Lower lobe of right lung (tissue), 2 donors: ENCODE data around the gene VCL. TPM values are rescaled to one million over a fixed set of nuclear protein-coding genes. Genes with fewer than 3 reads are reported as not detected.
"Not testable (repeated sequence)": the region's sequence is repeated elsewhere in the genome, so short reads cannot be mapped to it uniquely, and the experiment has no call there.

Source experiments
- ATAC-seq, 2 donors: fragments of 200-7000 bp; cut with Tn5 transposase; one replicate each; pipeline ENCODE4 v1.9.1; 2020 to 2022; ENCODE audit warnings: mild to moderate bottlenecking in 2 of 2, moderate library complexity in 2 of 2
- DNase-seq: peaks from one replicate; pipeline ENCODE4 v3.0.0-alpha.2; 2020
- H3K27ac ChIP-seq: fragments of 200-600 bp; one replicate; pipeline ENCODE4 v1.8.0; 2022
- H3K27me3 ChIP-seq: fragments of 200-600 bp; one replicate; pipeline ENCODE4 v1.8.0; 2022; ENCODE audit warnings: low read depth
- H3K36me3 ChIP-seq: fragments of 200-600 bp; one replicate; pipeline ENCODE4 v1.8.0; 2022; ENCODE audit warnings: mild to moderate bottlenecking
- H3K4me1 ChIP-seq: fragments of 200-600 bp; one replicate; pipeline ENCODE4 v1.8.0; 2022
- H3K4me3 ChIP-seq: fragments of 200-600 bp; one replicate; pipeline ENCODE4 v1.8.0; 2022; ENCODE audit warnings: mild to moderate bottlenecking
- H3K9me3 ChIP-seq: fragments of 200-600 bp; one replicate; pipeline ENCODE4 v1.8.0; 2022
- CTCF ChIP-seq: fragments of 200-600 bp; IDR thresholded peaks from one replicate; pipeline ENCODE4 v1.8.0; 2022; ENCODE audit warnings: antibody characterized with exemption, mild to moderate bottlenecking
- intact Hi-C: fragments of 100-400 bp; cut with DNase I; formaldehyde crosslinking; loops from one replicate; pipeline ENCODE4 v1.11.0; 2022
- total RNA-seq: library from RNA; stranded (reverse); fragmentation: NEBNext Ultra II Directional; extraction: Animal tissue kit (Norgen Biotek cat#: 25700); gene quantifications from one replicate; pipeline ENCODE4 v1.2.1, GENCODE V29; 2021
- donor health status: DM: no; HTN: yes; CAD: no; lungs with severe emphysema.

Gene VCL
- total RNA-seq, 1 donor from 2014 or later: 106 TPM

- no peak overlapping the region for H3K27ac ChIP-seq
- DNase-seq (no peak), ATAC-seq (no peak)
- intact Hi-C loops: no loop called here
- no peak for TF ChIP-seq CTCF
- H3K27me3 ChIP-seq: no peaks in the 10 kb centered on the region
- H3K4me1 ChIP-seq: peaks cover 48% of the 10 kb centered on the region
- H3K4me3 ChIP-seq: no peak overlapping the region
- peaks cover 7% of the 10 kb centered on the region for H3K36me3 ChIP-seq
- no peaks in the 10 kb centered on the region for H3K9me3 ChIP-seq
Observed at GRCh38 chr10:74006269-74006668, 8.4 kb downstream of the VCL start.

- ATAC-seq (peak in 1 of 2 donors; percentile 20), DNase-seq (no peak)
- Histone ChIP-seq H3K9me3 (no peaks in the 10 kb centered on the region), H3K27me3 (no peaks in the 10 kb centered on the region), H3K27ac (no peak overlapping the region), H3K36me3 (peaks cover 7% of the 10 kb centered on the region), H3K4me3 (no peak overlapping the region), H3K4me1 (peaks cover 52% of the 10 kb centered on the region)
- no peak for TF ChIP-seq CTCF
- intact Hi-C loops: no loop called here
Observed at GRCh38 chr10:74008212-74008731, 10.4 kb downstream of the VCL start.

DNA sequence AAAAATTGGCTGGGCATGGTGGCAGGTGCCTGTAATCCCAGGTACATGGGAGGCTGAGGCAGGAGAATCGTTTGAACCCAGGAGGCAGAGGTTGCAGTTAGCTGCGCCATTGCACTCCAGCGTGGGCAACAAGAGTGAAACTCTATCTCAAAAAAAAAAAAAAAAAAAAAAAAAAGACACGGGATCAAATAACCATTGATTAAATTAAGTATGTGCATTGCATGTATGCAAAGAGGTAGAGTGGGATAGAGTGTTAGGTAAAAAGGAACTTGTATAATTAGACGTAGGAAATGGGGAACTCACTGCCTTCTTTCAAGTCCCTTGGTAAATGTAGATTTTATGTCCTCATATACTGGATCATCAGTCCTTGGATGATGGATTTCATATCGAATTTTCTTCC lies 13.1 kb downstream of the VCL start:
- H3K9me3 ChIP-seq: no peaks in the 10 kb centered on the region
- intact Hi-C loops: no loop called here
- H3K4me1 ChIP-seq: peaks cover 59% of the 10 kb centered on the region
- peaks cover 7% of the 10 kb centered on the region for H3K36me3 ChIP-seq
- no peak for TF ChIP-seq CTCF
- H3K27me3 ChIP-seq: no peaks in the 10 kb centered on the region
- peak overlapping the region; percentile 16 for H3K27ac ChIP-seq
- peak in 1 of 2 donors; percentile 7 for ATAC-seq
- H3K4me3 ChIP-seq: no peak overlapping the region
- DNase-seq: no peak

DNA sequence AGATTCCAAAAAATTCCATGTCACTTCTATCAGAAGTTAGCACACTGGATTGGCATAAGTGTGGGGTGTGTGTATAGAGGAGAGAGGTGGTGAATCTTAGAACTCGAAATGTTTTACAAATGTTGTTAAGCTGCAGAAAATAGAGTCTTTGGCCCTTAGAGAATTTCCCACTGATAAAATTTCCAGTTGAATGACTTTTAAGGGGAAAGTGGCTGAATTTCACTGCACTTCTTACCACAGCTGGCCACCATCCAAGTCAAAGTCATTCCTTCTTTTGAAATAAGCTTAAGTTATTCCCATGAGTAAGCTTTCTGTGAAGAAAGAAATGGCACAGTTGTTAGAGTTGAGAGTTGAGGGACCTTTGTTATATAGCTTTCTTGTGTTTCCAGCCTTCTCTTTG lies 13.9 kb downstream of the VCL start:
- peak overlapping the region; percentile 16 for H3K27ac ChIP-seq
- H3K27me3 ChIP-seq: no peaks in the 10 kb centered on the region
- H3K9me3 ChIP-seq: no peaks in the 10 kb centered on the region
- H3K4me1 ChIP-seq: peaks cover 59% of the 10 kb centered on the region
- ATAC-seq (peak in 1 of 2 donors; percentile 51), DNase-seq (no peak)
- no peak overlapping the region for H3K4me3 ChIP-seq
- intact Hi-C loops: no loop called here
- no peak for TF ChIP-seq CTCF
- peaks cover 6% of the 10 kb centered on the region for H3K36me3 ChIP-seq

DNA sequence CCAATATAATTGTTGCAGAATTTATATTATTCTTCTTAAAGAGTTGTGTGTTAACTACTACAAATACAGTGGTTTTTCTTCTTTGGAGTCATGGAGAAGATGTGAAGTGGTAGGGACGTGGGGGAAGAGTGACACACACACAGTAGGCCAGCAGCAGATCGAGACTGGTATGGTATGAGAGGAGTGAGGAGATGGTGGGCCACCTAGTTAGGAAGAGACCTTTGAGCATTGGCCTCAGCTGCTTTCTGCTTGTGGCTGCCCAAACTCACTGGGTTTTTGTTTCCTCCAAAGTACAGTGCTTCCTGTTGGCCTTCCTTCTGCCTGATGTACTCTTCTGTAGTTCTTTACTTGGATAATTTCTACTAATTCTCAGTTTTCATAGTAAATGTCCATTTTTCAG lies 14.6 kb downstream of the VCL start:
- no peak for ATAC-seq
- Histone ChIP-seq H3K36me3 (no peaks in the 10 kb centered on the region), H3K27me3 (no peaks in the 10 kb centered on the region), H3K4me3 (no peak overlapping the region), H3K4me1 (peaks cover 56% of the 10 kb centered on the region), H3K27ac (no peak overlapping the region), H3K9me3 (no peaks in the 10 kb centered on the region)
- no peak for TF ChIP-seq CTCF
- DNase-seq: no peak
- intact Hi-C loops: no loop called here

- Histone ChIP-seq H3K36me3 (no peaks in the 10 kb centered on the region), H3K27me3 (no peaks in the 10 kb centered on the region), H3K4me3 (no peak overlapping the region), H3K4me1 (peaks cover 54% of the 10 kb centered on the region), H3K27ac (no peak overlapping the region), H3K9me3 (no peaks in the 10 kb centered on the region)
- DNase-seq (no peak), ATAC-seq (no peak)
- intact Hi-C loops: no loop called here
- TF ChIP-seq CTCF: no peak
Observed at GRCh38 chr10:74013004-74013403, 15.1 kb downstream of the VCL start.

DNA sequence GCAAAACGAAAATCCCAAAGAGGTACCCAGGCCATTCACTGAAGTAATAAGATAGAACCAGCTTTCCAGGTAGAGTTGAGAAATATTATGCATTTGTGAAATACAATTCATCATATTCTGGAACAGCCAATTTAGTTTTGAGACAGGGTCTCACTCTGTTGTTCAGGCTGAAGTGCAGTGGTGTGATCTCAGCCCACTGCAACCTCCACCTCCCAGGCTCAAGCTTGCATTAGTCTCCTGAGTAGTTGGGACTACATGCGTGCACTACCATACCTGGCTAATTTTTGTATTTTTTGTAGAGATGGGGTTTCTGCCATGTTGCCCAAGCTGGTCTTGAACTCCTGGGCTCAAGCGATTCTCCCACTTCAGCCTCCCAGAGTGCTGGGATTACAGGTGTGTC lies 16.7 kb downstream of the VCL start:
- H3K36me3 ChIP-seq, H3K27me3 ChIP-seq, H3K27ac ChIP-seq, H3K9me3 ChIP-seq, ATAC-seq, DNase-seq, intact Hi-C loops, H3K4me3 ChIP-seq: not testable (repeated sequence)
- peaks cover 62% of the 10 kb centered on the region for H3K4me1 ChIP-seq
